GM12892 (cell line): ENCODE results near the gene GNAZ.

ENCODE experiments used
- POLR2A ChIP-seq: IDR thresholded peaks from 2 replicates; pipeline ENCODE4 v1.6.1; 2011; ENCODE audit warnings: low read depth, low read length, control low read depth
- TAF1 ChIP-seq: IDR thresholded peaks from 2 replicates; pipeline ENCODE4 v1.6.1; 2011; ENCODE audit warnings: low read depth, mild to moderate bottlenecking, control low read depth, low read length, borderline replicate concordance

DNA sequence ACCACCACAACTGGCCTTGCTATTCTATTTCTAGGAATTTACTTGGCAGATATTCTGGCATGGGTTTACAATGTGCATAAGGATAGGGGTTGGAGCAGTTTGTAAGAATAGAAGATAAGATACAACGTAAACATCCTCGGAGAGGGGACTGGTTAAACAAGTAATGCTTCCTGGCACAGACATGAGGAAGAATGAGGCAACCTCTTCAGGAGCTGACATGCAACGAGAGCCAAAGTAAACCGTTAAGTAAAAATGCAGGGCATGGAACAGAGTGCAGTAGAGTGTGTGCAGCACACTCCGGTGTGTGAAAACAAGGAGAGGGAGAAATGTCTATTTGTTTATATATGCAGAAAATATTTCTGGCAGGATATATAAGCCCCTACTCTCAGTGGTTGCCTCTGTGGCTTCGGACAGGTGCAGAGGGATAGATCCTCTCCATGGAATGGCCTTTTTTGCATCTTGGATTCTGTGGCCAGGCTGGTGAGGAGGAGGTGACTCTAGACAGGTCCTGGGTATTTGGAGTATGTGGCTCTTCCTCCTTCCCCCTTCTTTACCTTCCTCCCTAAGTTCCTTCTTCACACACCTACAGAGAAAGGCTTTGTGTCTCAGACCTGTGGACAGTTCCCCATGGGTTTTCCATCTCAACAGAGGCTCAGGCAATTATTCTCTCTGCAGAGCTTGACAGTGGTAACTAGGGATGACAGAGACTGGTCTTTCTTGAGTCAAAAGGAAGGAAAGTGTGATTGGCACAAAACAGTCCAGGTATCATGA is 77.5 kb downstream of the GNAZ start:
- TF ChIP-seq POLR2A = no peak
- no peak for TF ChIP-seq TAF1
